ENCODE data around the gene SOAT2.

SOAT2 gene

DNA sequence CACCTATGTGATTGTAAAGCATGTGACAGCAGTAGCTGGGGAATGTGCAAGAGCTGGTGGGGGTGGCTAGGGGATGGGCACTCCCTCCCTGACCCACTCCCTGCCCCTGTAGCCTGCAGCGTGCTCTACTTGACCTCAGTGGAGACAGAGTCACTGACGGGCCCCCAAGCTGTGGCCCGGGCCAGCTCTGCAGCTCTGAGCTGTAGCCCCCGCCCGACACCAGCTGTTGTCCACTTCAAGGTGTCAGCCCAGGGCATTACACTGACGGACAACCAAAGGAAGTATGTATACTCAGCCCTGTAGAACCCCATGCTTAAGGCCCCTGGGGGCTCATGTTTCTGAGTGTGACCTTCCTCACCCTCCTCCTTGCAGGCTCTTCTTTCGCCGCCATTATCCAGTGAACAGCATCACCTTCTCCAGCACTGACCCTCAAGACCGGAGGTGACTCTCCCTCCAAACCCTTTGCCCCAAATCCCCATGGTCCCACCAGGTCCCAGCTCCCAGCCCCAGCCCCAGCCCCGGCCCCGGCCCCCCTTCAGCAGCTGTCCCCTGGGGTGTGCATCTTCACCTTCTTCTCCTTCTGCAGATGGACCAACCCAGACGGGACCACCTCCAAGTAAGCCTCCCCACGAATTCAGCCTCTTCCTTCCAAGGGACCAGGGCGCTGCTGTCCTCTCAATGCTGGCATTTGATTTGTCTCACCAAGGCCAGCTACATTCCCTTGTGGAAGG lies 40.1 kb upstream of the SOAT2 start:
- H3K36me3 ChIP-seq (ENCODE audit: insufficient read depth), result no peaks in the 10 kb centered on the region
- no peak overlapping the region for H3K4me3 ChIP-seq (IDR thresholded peaks at IDR 0.05; ENCODE audit: insufficient read depth, low read depth, low read length)
- H3K4me1 ChIP-seq (ENCODE audit: low read depth, poor library complexity, severe bottlenecking), result peaks cover 7% of the 10 kb centered on the region
- H2AFZ ChIP-seq (ENCODE audit: low read depth), result no peak overlapping the region
- TF ChIP-seq, protein P1, sequence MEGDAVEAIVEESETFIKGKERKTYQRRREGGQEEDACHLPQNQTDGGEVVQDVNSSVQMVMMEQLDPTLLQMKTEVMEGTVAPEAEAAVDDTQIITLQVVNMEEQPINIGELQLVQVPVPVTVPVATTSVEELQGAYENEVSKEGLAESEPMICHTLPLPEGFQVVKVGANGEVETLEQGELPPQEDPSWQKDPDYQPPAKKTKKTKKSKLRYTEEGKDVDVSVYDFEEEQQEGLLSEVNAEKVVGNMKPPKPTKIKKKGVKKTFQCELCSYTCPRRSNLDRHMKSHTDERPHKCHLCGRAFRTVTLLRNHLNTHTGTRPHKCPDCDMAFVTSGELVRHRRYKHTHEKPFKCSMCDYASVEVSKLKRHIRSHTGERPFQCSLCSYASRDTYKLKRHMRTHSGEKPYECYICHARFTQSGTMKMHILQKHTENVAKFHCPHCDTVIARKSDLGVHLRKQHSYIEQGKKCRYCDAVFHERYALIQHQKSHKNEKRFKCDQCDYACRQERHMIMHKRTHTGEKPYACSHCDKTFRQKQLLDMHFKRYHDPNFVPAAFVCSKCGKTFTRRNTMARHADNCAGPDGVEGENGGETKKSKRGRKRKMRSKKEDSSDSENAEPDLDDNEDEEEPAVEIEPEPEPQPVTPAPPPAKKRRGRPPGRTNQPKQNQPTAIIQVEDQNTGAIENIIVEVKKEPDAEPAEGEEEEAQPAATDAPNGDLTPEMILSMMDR (conservative IDR thresholded peaks at IDR 0.05; ENCODE audit: low read depth, low read length), result no peak
- H3K79me2 ChIP-seq (ENCODE audit: insufficient read depth, low read depth), result no peaks in the 10 kb centered on the region
- no peak overlapping the region for H3K9ac ChIP-seq
- peaks cover 14% of the 10 kb centered on the region; the same call in 1 of the 2 replicates for H3K27me3 ChIP-seq (ENCODE audit: insufficient read depth, low read depth)
- no peak overlapping the region for H3K27ac ChIP-seq
- no peak overlapping the region for H3K4me2 ChIP-seq
- no peaks in the 10 kb centered on the region for H4K20me1 ChIP-seq (ENCODE audit: insufficient read depth)

DNA sequence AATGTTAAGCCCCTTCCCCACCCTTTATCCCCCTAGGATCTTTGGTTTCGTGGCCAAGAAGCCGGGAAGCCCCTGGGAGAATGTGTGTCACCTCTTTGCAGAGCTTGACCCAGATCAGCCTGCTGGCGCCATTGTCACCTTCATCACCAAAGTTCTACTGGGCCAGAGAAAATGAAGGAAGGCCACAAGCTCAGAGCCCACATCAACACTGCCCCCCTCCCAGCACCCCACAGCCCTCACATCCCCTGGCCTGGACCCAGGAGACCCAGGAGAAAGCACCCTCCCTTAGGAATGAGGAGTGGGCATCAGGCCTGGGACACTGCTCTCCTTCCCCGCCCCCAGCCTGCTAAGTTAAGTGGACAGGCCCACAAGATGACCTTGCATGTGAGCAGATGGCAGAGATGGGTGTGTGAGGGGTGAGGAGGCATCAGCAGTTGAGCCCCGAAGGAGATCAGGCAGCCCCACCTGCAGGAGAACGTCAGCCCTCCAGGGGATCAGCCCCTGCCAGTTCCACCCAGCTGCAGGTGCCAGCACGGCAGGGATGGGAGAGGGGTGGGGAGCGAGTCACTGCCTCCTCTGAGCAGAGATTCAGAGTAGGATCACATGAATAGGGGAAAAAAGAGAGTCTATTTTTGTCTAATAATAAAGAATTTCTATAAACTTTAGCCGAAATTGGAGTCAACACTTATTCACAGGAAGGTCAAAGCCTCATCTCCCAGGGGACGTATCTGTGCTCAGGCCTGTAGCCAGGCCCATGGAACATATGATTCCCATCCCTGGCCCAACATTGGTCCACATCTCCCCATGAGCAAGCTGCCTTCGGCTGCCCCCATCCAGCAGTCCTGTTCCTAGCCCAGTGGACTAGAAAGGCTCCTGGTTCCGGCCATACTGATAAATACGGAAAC lies 39.3 kb upstream of the SOAT2 start:
- Histone ChIP-seq H3K9ac (no peak overlapping the region), H3K4me1 (ENCODE audit: low read depth, poor library complexity, severe bottlenecking) (peaks cover 7% of the 10 kb centered on the region), H3K4me2 (no peak overlapping the region), H3K27me3 (ENCODE audit: insufficient read depth, low read depth) (peaks cover 12% of the 10 kb centered on the region; the same call in 1 of the 2 replicates), H4K20me1 (ENCODE audit: insufficient read depth) (no peaks in the 10 kb centered on the region), H3K36me3 (ENCODE audit: insufficient read depth) (no peaks in the 10 kb centered on the region), H3K27ac (no peak overlapping the region), H2AFZ (ENCODE audit: low read depth) (no peak overlapping the region), H3K4me3 (IDR thresholded peaks at IDR 0.05; ENCODE audit: insufficient read depth, low read depth, low read length) (no peak overlapping the region), H3K79me2 (ENCODE audit: insufficient read depth, low read depth) (no peaks in the 10 kb centered on the region)
- TF ChIP-seq, protein P1 (conservative IDR thresholded peaks at IDR 0.05; ENCODE audit: low read depth, low read length), result no peak

DNA sequence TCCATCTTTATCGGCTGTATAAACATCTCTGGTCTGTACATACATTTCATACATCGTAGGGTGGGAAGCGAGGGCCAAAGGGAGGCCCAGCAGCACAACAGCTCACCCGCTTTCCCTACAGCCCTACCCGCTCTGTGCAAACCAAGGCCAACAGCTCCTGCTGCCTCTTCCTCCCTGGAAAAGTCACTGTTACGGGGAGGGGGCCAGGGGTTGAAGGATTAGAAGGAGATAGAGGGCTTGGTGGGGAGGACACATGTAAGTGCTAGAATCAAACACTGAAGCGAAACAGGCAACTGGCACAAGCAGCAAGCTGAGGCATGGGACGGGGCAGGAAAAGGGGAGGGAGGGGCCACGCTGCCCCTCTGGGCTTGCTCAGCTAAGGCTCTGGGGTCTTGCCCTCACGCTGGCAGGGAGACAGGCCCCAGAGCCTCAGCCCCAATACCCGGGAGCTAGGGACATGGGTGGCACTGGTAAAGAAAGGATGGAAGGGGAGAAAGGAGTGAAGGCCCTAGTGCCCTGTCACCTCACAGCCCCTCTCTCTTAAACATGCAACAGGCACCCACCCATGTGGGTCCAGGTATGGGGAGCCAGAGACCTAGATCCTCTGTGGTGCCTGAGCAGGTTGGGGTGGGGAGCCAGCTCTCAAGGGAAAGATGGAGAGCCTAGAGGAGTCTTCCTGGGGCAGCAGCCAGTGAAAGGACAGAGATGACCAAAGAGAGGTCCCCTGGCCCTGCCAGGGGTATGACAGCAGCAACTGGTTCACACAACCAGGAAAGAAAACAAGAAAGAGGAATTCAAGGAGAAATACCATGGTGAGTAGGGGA lies 38.5 kb upstream of the SOAT2 start:
- no peak overlapping the region for H3K9ac ChIP-seq
- peaks cover 7% of the 10 kb centered on the region for H3K4me1 ChIP-seq (ENCODE audit: low read depth, poor library complexity, severe bottlenecking)
- no peaks in the 10 kb centered on the region for H4K20me1 ChIP-seq (ENCODE audit: insufficient read depth)
- no peak overlapping the region for H3K4me2 ChIP-seq
- H2AFZ ChIP-seq (ENCODE audit: low read depth), result no peak overlapping the region
- no peaks in the 10 kb centered on the region for H3K36me3 ChIP-seq (ENCODE audit: insufficient read depth)
- no peak overlapping the region for H3K4me3 ChIP-seq (IDR thresholded peaks at IDR 0.05; ENCODE audit: insufficient read depth, low read depth, low read length)
- no peak overlapping the region for H3K27ac ChIP-seq
- TF ChIP-seq, protein P1 (conservative IDR thresholded peaks at IDR 0.05; ENCODE audit: low read depth, low read length), result no peak
- no peaks in the 10 kb centered on the region for H3K79me2 ChIP-seq (ENCODE audit: insufficient read depth, low read depth)
- H3K27me3 ChIP-seq (ENCODE audit: insufficient read depth, low read depth), result peaks cover 5% of the 10 kb centered on the region; the same call in 1 of the 2 replicates

DNA sequence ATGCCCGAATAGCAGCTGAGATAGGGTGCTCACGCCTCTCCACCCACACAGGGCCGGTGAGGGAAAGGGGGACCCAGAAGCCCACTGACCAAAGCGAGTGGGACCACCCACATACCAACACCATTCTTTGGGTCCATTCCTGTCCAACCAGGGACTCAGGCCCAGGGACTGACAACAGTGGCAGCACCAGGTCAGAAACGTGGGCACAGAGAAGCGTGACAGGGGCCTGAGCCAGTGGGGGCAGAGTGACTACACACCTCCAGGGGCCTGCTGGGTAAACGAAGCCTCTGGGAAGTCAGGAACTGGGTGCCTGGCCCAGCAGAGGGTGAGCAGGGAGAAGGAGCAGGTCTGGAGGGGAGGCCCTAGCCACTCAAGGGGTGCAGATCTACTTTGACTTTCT lies 37.8 kb upstream of the SOAT2 start:
- Histone ChIP-seq H3K79me2 (ENCODE audit: insufficient read depth, low read depth) (no peaks in the 10 kb centered on the region), H3K27me3 (ENCODE audit: insufficient read depth, low read depth) (no peaks in the 10 kb centered on the region; the same call in 1 of the 2 replicates), H2AFZ (ENCODE audit: low read depth) (no peak overlapping the region), H3K9ac (no peak overlapping the region), H3K27ac (no peak overlapping the region), H3K4me2 (no peak overlapping the region), H3K4me1 (ENCODE audit: low read depth, poor library complexity, severe bottlenecking) (peaks cover 7% of the 10 kb centered on the region), H3K36me3 (ENCODE audit: insufficient read depth) (no peaks in the 10 kb centered on the region), H4K20me1 (ENCODE audit: insufficient read depth) (no peaks in the 10 kb centered on the region), H3K4me3 (IDR thresholded peaks at IDR 0.05; ENCODE audit: insufficient read depth, low read depth, low read length) (no peak overlapping the region)
- TF ChIP-seq, protein P1 (conservative IDR thresholded peaks at IDR 0.05; ENCODE audit: low read depth, low read length), result no peak
